Measurements from ENCODE around the gene ARHGEF17. TPM values are rescaled to one million over a fixed set of nuclear protein-coding genes. Genes with fewer than 3 reads are reported as not detected.

Gene ARHGEF17, protein sequence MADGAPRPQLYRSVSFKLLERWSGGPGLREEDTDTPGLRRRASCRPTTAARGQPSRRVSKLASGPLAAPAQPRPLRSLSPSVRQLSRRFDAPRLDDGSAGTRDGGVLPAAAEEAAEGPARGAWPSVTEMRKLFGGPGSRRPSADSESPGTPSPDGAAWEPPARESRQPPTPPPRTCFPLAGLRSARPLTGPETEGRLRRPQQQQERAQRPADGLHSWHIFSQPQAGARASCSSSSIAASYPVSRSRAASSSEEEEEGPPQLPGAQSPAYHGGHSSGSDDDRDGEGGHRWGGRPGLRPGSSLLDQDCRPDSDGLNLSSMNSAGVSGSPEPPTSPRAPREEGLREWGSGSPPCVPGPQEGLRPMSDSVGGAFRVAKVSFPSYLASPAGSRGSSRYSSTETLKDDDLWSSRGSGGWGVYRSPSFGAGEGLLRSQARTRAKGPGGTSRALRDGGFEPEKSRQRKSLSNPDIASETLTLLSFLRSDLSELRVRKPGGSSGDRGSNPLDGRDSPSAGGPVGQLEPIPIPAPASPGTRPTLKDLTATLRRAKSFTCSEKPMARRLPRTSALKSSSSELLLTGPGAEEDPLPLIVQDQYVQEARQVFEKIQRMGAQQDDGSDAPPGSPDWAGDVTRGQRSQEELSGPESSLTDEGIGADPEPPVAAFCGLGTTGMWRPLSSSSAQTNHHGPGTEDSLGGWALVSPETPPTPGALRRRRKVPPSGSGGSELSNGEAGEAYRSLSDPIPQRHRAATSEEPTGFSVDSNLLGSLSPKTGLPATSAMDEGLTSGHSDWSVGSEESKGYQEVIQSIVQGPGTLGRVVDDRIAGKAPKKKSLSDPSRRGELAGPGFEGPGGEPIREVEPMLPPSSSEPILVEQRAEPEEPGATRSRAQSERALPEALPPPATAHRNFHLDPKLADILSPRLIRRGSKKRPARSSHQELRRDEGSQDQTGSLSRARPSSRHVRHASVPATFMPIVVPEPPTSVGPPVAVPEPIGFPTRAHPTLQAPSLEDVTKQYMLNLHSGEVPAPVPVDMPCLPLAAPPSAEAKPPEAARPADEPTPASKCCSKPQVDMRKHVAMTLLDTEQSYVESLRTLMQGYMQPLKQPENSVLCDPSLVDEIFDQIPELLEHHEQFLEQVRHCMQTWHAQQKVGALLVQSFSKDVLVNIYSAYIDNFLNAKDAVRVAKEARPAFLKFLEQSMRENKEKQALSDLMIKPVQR (N-terminal part only)
- polyA plus RNA-seq (2013): 32.0 TPM

DNA sequence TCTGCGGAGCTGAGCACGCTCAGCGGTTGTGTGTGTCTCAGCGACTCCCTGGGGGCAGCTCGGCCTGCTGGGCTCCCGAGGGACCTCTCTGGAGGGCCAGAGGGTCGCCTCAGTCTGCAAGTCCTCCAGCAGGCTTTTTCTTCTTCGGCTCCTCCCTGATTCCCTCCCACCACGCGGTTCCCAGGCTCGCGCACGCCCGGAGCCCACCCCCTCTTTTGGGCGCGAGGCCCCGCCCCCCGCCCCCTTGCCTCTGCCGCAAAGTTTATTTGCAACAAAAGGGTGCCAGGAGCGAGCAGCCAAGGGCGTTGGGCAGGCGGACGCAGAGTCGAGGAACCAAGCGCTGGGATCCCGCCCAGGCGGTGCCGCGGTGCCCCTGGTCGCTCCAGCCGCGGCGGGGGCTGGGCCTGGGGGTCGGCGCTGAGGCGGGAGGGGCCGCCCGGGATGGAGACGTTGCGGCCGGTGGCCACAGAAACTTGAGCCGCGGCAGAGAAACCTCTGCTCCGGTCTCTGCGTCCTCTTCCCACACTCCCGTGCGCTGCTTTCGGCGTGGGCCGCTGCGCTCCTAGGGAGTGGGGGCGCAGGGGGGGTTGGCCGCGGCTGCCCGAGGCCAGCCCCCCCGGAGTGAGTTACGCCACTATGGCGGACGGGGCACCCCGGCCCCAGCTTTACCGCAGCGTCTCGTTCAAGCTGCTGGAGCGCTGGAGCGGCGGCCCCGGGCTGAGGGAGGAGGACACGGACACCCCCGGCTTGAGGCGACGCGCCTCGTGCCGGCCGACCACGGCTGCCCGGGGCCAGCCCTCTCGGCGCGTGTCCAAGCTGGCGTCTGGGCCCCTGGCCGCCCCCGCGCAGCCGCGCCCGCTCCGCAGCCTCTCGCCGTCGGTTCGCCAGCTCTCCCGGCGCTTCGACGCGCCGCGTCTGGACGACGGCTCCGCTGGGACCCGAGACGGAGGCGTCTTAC lies at the start of gene ARHGEF17:
Gene ARHGEF17 (plus strand): TSS at position 274 of the 958 bp plus-strand sequence. CDS start 363 bp downstream, at position 637.
- Histone ChIP-seq H3K36me3 (ENCODE audit: control insufficient read depth in 4 of 4, insufficient read depth in 4 of 4, low read length in 3 of 4) (peaks cover 0 to 9% (median 4%) of the 10 kb centered on the region in 4 experiments), H3K9me3 (ENCODE audit: control extremely low read depth in 1 of 5, control insufficient read depth in 4 of 5, insufficient read depth in 2 of 5, low read depth in 1 of 5, low read length in 4 of 5) (no peaks in the 10 kb centered on the region), H3K27ac (ENCODE audit: insufficient read depth in 1 of 2, low read depth in 1 of 2, low read length in 2 of 2, poor library complexity in 1 of 2, severe bottlenecking in 2 of 2) (peak within 1 kb of the TSS; percentile 40 to 50), H3K4me1 (ENCODE audit: control extremely low read depth in 1 of 4, control insufficient read depth in 4 of 4, insufficient read depth in 4 of 4, low read length in 3 of 4) (peaks cover 3 to 58% (median 58%) of the 10 kb centered on the region in 4 experiments), H3K27me3 (replicated peaks in 2 of 5; ENCODE audit: control insufficient read depth in 4 of 5, insufficient read depth in 5 of 5, low read length in 4 of 5) (no peaks in the 10 kb centered on the region), H3K4me3 (ENCODE audit: control insufficient read depth in 1 of 7, extremely low read depth in 1 of 7, insufficient read depth in 4 of 7, low read depth in 2 of 7, low read length in 6 of 7) (peak within 1 kb of the TSS; percentile 57 to 91 (median 81))
- peak; percentile 76 to 88 (median 88) for DNase-seq
- ChIA-PET POLR2A (interaction anchor here (0.6 to 4.6 kb wide), 5 partner anchors 13 to 374 kb away, joined by 3 to 56 read pairs (median 11); no protein-coding TSS in a partner anchor), CTCF (interaction anchor here (0.8 to 20.9 kb wide), 11 partner anchors 15 to 121 kb away, joined by 3 to 371 read pairs (median 6); no protein-coding TSS in a partner anchor)
- 0% methylated on average over 72 of the region's 105 CpGs for WGBS (ENCODE audit: insufficient coverage)

DNA sequence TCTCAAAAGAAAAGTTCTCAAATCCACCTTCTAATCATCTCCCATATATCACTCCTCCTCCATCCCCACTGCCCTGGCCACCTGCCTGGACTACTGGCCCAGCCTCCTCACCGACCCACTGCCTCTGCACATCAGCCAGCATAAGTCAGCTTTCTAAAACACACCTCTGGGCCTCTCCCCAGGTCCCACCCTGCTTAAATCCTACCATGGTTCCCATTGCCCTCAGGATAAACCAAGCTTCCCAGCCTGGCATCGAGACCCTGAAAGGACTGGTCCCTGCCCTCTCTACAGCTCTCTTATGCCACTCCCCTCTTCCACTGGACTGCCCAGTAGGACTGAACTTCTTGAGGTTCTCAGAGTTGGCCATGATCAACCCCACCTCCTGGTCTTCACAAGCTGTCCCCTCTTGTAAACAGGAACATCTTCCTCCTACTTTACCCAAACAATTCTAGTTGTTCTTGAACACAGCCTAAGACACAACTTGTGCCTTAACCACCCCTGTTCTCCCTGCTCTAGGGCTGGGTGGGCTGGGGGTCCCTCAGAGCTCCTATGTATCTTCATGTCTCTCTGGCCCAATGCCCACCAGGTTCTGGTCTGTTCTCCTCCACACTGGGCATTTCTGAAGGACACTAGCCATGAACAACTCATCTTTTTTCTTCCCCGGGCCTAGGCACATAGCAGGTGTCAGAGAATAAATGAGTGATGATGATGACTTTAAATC lies 48.5 kb upstream of the ARHGEF17 start:
- H3K9me3 ChIP-seq (ENCODE audit: control extremely low read depth in 1 of 5, control insufficient read depth in 4 of 5, insufficient read depth in 2 of 5, low read depth in 1 of 5, low read length in 4 of 5): no peaks in the 10 kb centered on the region
- H3K27ac ChIP-seq (ENCODE audit: insufficient read depth in 1 of 2, low read depth in 1 of 2, low read length in 2 of 2, poor library complexity in 1 of 2, severe bottlenecking in 2 of 2): no peak overlapping the region
- POLR2A ChIA-PET: no interaction called here
- CTCF ChIA-PET: interaction anchor here (0.9 to 1.6 kb wide), 2 partner anchors 15 to 62 kb away, joined by 3 to 5 read pairs; no protein-coding TSS in a partner anchor
- no peak overlapping the region for H3K4me3 ChIP-seq (ENCODE audit: control insufficient read depth in 1 of 7, extremely low read depth in 1 of 7, insufficient read depth in 4 of 7, low read depth in 2 of 7, low read length in 6 of 7)
- H3K4me1 ChIP-seq (ENCODE audit: control extremely low read depth in 1 of 4, control insufficient read depth in 4 of 4, insufficient read depth in 4 of 4, low read length in 3 of 4): peaks cover 0 to 7% (median 4%) of the 10 kb centered on the region in 4 experiments
- DNase-seq: no peak
- no peaks in the 10 kb centered on the region for H3K36me3 ChIP-seq (ENCODE audit: control insufficient read depth in 4 of 4, insufficient read depth in 4 of 4, low read length in 3 of 4)
- H3K27me3 ChIP-seq (replicated peaks in 2 of 5; ENCODE audit: control insufficient read depth in 4 of 5, insufficient read depth in 5 of 5, low read length in 4 of 5): peaks cover 0 to 19% (median 7%) of the 10 kb centered on the region in 5 experiments
- 100% methylated on average over 2 of the region's 3 CpGs for WGBS (ENCODE audit: insufficient coverage)

DNA sequence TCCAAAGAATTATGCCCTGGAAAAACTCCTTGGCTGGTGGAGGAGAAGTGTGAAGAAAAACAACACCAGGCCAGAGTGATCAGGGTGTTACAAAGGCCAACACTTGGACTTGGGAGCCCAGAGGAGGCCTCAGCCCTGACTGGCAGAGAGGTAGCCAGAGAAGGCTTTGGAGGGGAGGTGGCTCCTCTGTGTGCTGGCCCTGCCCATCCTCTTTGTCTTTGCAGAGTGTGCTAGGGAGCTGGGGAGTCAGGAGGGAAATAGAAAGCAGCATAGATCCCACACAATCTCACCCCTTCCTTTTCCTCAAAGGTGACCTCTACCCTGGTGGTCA lies 48.0 kb upstream of the ARHGEF17 start:
- ChIA-PET CTCF (interaction anchor here (1.6 kb wide), 1 partner anchor 15 kb away, joined by 5 read pairs; no protein-coding TSS in a partner anchor), POLR2A (no interaction called here)
- DNase-seq: no peak
- H3K27ac ChIP-seq (ENCODE audit: insufficient read depth in 1 of 2, low read depth in 1 of 2, low read length in 2 of 2, poor library complexity in 1 of 2, severe bottlenecking in 2 of 2): no peak overlapping the region
- H3K4me3 ChIP-seq (ENCODE audit: control insufficient read depth in 1 of 7, extremely low read depth in 1 of 7, insufficient read depth in 4 of 7, low read depth in 2 of 7, low read length in 6 of 7): no peak overlapping the region
- H3K9me3 ChIP-seq (ENCODE audit: control extremely low read depth in 1 of 5, control insufficient read depth in 4 of 5, insufficient read depth in 2 of 5, low read depth in 1 of 5, low read length in 4 of 5): no peaks in the 10 kb centered on the region
- peaks cover 0 to 7% (median 4%) of the 10 kb centered on the region in 4 experiments for H3K4me1 ChIP-seq (ENCODE audit: control extremely low read depth in 1 of 4, control insufficient read depth in 4 of 4, insufficient read depth in 4 of 4, low read length in 3 of 4)
- no peaks in the 10 kb centered on the region for H3K36me3 ChIP-seq (ENCODE audit: control insufficient read depth in 4 of 4, insufficient read depth in 4 of 4, low read length in 3 of 4)
- peaks cover 0 to 24% (median 10%) of the 10 kb centered on the region in 5 experiments for H3K27me3 ChIP-seq (replicated peaks in 2 of 5; ENCODE audit: control insufficient read depth in 4 of 5, insufficient read depth in 5 of 5, low read length in 4 of 5)

DNA sequence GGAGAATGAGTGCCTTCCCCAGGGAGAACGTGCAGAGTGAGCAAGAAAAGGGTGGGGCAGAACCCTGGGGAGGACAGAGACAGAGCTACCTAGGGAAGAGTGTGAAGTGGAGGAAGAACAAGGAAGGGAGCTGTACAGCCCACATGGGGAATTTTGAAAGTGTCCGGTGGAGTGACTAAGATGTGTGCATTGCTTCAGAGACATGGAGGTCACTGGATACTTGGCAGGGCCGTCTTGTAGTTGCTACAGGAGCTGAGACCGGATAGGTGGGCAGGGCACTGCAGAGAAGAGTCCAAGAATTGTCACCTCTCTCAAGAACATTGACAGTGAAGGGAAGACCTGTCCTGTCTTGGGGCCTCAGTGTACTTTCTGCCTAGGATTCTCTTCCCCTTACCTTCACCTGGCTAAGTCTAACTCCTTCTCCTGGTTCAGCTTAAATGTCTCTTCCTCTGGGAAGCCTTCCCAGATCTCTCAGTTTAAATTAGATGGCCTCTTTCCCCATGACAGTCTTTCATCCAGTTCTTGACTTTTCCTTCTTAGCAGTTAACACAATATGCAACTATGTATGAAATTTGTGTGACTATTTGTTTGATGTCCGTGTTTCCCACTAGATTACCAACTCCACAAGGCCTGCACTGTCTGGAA lies 45.1 kb upstream of the ARHGEF17 start:
- Histone ChIP-seq H3K9me3 (ENCODE audit: control extremely low read depth in 1 of 5, control insufficient read depth in 4 of 5, insufficient read depth in 2 of 5, low read depth in 1 of 5, low read length in 4 of 5) (no peaks in the 10 kb centered on the region), H3K4me3 (ENCODE audit: control insufficient read depth in 1 of 7, extremely low read depth in 1 of 7, insufficient read depth in 4 of 7, low read depth in 2 of 7, low read length in 6 of 7) (no peak overlapping the region), H3K27me3 (replicated peaks in 2 of 5; ENCODE audit: control insufficient read depth in 4 of 5, insufficient read depth in 5 of 5, low read length in 4 of 5) (peaks cover 0 to 35% (median 12%) of the 10 kb centered on the region in 5 experiments), H3K36me3 (ENCODE audit: control insufficient read depth in 4 of 4, insufficient read depth in 4 of 4, low read length in 3 of 4) (no peaks in the 10 kb centered on the region), H3K27ac (ENCODE audit: insufficient read depth in 1 of 2, low read depth in 1 of 2, low read length in 2 of 2, poor library complexity in 1 of 2, severe bottlenecking in 2 of 2) (no peak overlapping the region), H3K4me1 (ENCODE audit: control extremely low read depth in 1 of 4, control insufficient read depth in 4 of 4, insufficient read depth in 4 of 4, low read length in 3 of 4) (peaks cover 0 to 10% (median 4%) of the 10 kb centered on the region in 4 experiments)
- ChIA-PET POLR2A (no interaction called here), CTCF (interaction anchor here (0.7 to 14.9 kb wide), 8 partner anchors 8 to 88 kb away, joined by 3 to 154 read pairs (median 3); partner anchors contain the start of gene P2RY6)
- 93% methylated on average over 5 of the region's 5 CpGs for WGBS (ENCODE audit: insufficient coverage)
- DNase-seq: no peak

DNA sequence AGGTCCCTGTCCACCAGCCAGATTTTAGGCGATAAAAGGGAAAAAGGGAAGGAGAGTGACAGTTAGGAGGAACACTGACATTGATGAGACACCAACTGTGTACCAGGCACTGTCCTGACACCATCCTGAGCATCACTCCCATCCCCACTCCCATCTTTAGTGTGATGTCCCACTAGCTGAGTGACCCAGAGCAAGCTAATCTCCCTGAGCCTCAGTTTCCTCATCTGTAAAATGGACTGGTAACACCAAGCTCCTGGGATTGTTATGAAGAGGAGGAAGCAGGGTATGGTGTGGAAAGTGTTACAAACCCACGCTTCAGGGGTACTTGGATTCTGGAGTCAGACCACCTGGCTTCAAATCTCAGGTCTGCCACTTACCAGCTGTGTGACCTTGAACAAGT lies 44.4 kb upstream of the ARHGEF17 start:
- DNase-seq: no peak
- Histone ChIP-seq H3K27me3 (replicated peaks in 2 of 5; ENCODE audit: control insufficient read depth in 4 of 5, insufficient read depth in 5 of 5, low read length in 4 of 5) (peaks cover 0 to 35% (median 12%) of the 10 kb centered on the region in 5 experiments), H3K4me1 (ENCODE audit: control extremely low read depth in 1 of 4, control insufficient read depth in 4 of 4, insufficient read depth in 4 of 4, low read length in 3 of 4) (peaks cover 0 to 5% (median 4%) of the 10 kb centered on the region in 4 experiments), H3K9me3 (ENCODE audit: control extremely low read depth in 1 of 5, control insufficient read depth in 4 of 5, insufficient read depth in 2 of 5, low read depth in 1 of 5, low read length in 4 of 5) (no peaks in the 10 kb centered on the region), H3K27ac (ENCODE audit: insufficient read depth in 1 of 2, low read depth in 1 of 2, low read length in 2 of 2, poor library complexity in 1 of 2, severe bottlenecking in 2 of 2) (no peak overlapping the region), H3K4me3 (ENCODE audit: control insufficient read depth in 1 of 7, extremely low read depth in 1 of 7, insufficient read depth in 4 of 7, low read depth in 2 of 7, low read length in 6 of 7) (no peak overlapping the region), H3K36me3 (ENCODE audit: control insufficient read depth in 4 of 4, insufficient read depth in 4 of 4, low read length in 3 of 4) (no peaks in the 10 kb centered on the region)
- ChIA-PET CTCF (interaction anchor here (0.7 to 14.9 kb wide), 5 partner anchors 9 to 87 kb away, joined by 3 to 154 read pairs (median 3); partner anchors contain the start of gene P2RY6), POLR2A (no interaction called here)
- 100% methylated on average over 1 of the region's 2 CpGs for WGBS (ENCODE audit: insufficient coverage)
